Astrocyte (in vitro differentiated cells and primary cell): ENCODE measurements around the gene SPATA20. TPM values are rescaled to one million over a fixed set of nuclear protein-coding genes. Genes with fewer than 3 reads are reported as not detected.

Experiments
- DNase-seq: peaks from one replicate; pipeline ENCODE4 v3.0.0-alpha.2; 2010; ENCODE audit warnings: low read depth
- FAIRE-seq: peaks from 2 replicates; lab custom pipeline; 2011; peaks lifted over from hg19 to GRCh38; lab: Jason Lieb, UNC
- H2AFZ ChIP-seq: 2 replicates; pipeline ENCODE4 v1.6.0; 2012; ENCODE audit warnings: low read depth, low read length, inconsistent platforms
- H3K27ac ChIP-seq: 2 replicates; pipeline ENCODE4 v1.5.1; 2011; ENCODE audit warnings: low read depth, low read length, inconsistent platforms
- H3K27me3 ChIP-seq: 2 replicates; pipeline ENCODE4 v1.6.0; 2011; ENCODE audit warnings: low read length, inconsistent platforms; ENCODE audit not compliant: insufficient read depth
- H3K36me3 ChIP-seq: 2 replicates; pipeline ENCODE4 v1.5.1; 2011; ENCODE audit warnings: low read length, inconsistent platforms; ENCODE audit not compliant: insufficient read depth
- H3K4me1 ChIP-seq: 2 replicates; pipeline ENCODE4 v1.5.1; 2011; ENCODE audit warnings: low read length, inconsistent platforms; ENCODE audit not compliant: insufficient read depth
- H3K4me2 ChIP-seq: 2 replicates; pipeline ENCODE4 v1.6.0; 2012; ENCODE audit warnings: low read length, inconsistent platforms
- H3K4me3 ChIP-seq: 2 replicates; pipeline ENCODE4 v1.5.1; 2011; ENCODE audit warnings: low read depth, mild to moderate bottlenecking, low read length, inconsistent platforms; ENCODE audit not compliant: insufficient read depth
- H3K79me2 ChIP-seq: 2 replicates; pipeline ENCODE4 v1.6.0; 2012; ENCODE audit warnings: mild to moderate bottlenecking, low read length, inconsistent platforms; ENCODE audit not compliant: insufficient read depth
- H3K9ac ChIP-seq: 2 replicates; pipeline ENCODE4 v1.6.0; 2012; ENCODE audit warnings: mild to moderate bottlenecking, low read length, inconsistent platforms
- H3K9me3 ChIP-seq: 2 replicates; pipeline ENCODE4 v1.5.1; 2012; ENCODE audit warnings: low read depth, mild to moderate bottlenecking, low read length, inconsistent platforms; ENCODE audit not compliant: insufficient read depth
- H4K20me1 ChIP-seq: 2 replicates; pipeline ENCODE4 v1.6.0; 2012; ENCODE audit warnings: low read length, inconsistent platforms; ENCODE audit not compliant: insufficient read depth
- H3K27ac Mint-ChIP-seq: one replicate; pipeline ENCODE4 v1.8.0; 2021; ENCODE audit warnings: mild to moderate bottlenecking, mixed read lengths; ENCODE audit not compliant: unreplicated experiment
- H3K27me3 Mint-ChIP-seq: one replicate; pipeline ENCODE4 v1.8.0; 2021; ENCODE audit warnings: low read depth, mixed read lengths; ENCODE audit not compliant: unreplicated experiment
- H3K36me3 Mint-ChIP-seq: one replicate; pipeline ENCODE4 v1.8.0; 2021; ENCODE audit warnings: low read depth, mixed read lengths; ENCODE audit not compliant: unreplicated experiment
- H3K4me1 Mint-ChIP-seq: one replicate; pipeline ENCODE4 v1.8.0; 2021; ENCODE audit warnings: low read depth, mixed read lengths; ENCODE audit not compliant: unreplicated experiment
- H3K4me3 Mint-ChIP-seq: one replicate; pipeline ENCODE4 v1.8.0; 2021; ENCODE audit warnings: mild to moderate bottlenecking, moderate library complexity, mixed read lengths; ENCODE audit not compliant: unreplicated experiment
- H3K9me3 Mint-ChIP-seq: one replicate; pipeline ENCODE4 v1.8.0; 2021; ENCODE audit warnings: mild to moderate bottlenecking, mixed read lengths; ENCODE audit not compliant: unreplicated experiment
- CTCF ChIP-seq: IDR thresholded peaks from 2 replicates; pipeline ENCODE4 v1.5.1; 2011; ENCODE audit warnings: low read depth, mild to moderate bottlenecking, inconsistent platforms, low read length, moderate library complexity; ENCODE audit not compliant: insufficient read depth
- EZH2 ChIP-seq: IDR thresholded peaks from 2 replicates; pipeline ENCODE4 v1.6.1; 2012; ENCODE audit warnings: mild to moderate bottlenecking, low read length, inconsistent platforms; ENCODE audit not compliant: insufficient read depth
- total RNA-seq: library from RNA; stranded (reverse); gene quantifications from 2 replicates; pipeline ENCODE4 v1.2.1, GENCODE V29; 2021

SPATA20 gene
- total RNA-seq, 1 donor from 2014 or later: 32.0 TPM

- Histone ChIP-seq H3K4me2 (no peak overlapping the region), H3K4me3 (no peak overlapping the region), H3K9me3 (no peaks in the 10 kb centered on the region), H2AFZ (no peak overlapping the region), H3K79me2 (no peaks in the 10 kb centered on the region), H4K20me1 (no peaks in the 10 kb centered on the region), H3K9ac (no peak overlapping the region), H3K36me3 (no peaks in the 10 kb centered on the region), H3K27ac (no peak overlapping the region), H3K27me3 (peaks cover 21% of the 10 kb centered on the region), H3K4me1 (no peaks in the 10 kb centered on the region)
- DNase-seq (no peak), FAIRE-seq (no peak)
- Mint-ChIP-seq H3K9me3 (no peaks in the 10 kb centered on the region), H3K36me3 (peaks cover 5% of the 10 kb centered on the region), H3K27ac (no peak overlapping the region), H3K27me3 (peaks cover 64% of the 10 kb centered on the region), H3K4me3 (no peak overlapping the region), H3K4me1 (peaks cover 8% of the 10 kb centered on the region)
- TF ChIP-seq CTCF (no peak), EZH2 (no peak)
Measured at GRCh38 chr17:50570528-50570927, 23.6 kb downstream of the SPATA20 start.

GRCh38 chr17:50571681-50572080 is 24.7 kb downstream of the SPATA20 start:
- Histone ChIP-seq H3K4me3 (no peak overlapping the region), H3K79me2 (no peaks in the 10 kb centered on the region), H4K20me1 (no peaks in the 10 kb centered on the region), H3K27ac (no peak overlapping the region), H3K9ac (no peak overlapping the region), H3K36me3 (no peaks in the 10 kb centered on the region), H3K9me3 (no peaks in the 10 kb centered on the region), H3K27me3 (peaks cover 10% of the 10 kb centered on the region), H3K4me1 (no peaks in the 10 kb centered on the region), H2AFZ (no peak overlapping the region), H3K4me2 (no peak overlapping the region)
- Mint-ChIP-seq H3K4me1 (peaks cover 5% of the 10 kb centered on the region), H3K27ac (no peak overlapping the region), H3K9me3 (no peaks in the 10 kb centered on the region), H3K4me3 (no peak overlapping the region), H3K27me3 (peaks cover 60% of the 10 kb centered on the region), H3K36me3 (peaks cover 2% of the 10 kb centered on the region)
- no peak for TF ChIP-seq EZH2
- no peak for TF ChIP-seq CTCF
- FAIRE-seq (no peak), DNase-seq (no peak)

GRCh38 chr17:50572541-50572940 is 25.6 kb downstream of the SPATA20 start:
- no peak for TF ChIP-seq CTCF
- TF ChIP-seq EZH2: no peak
- H3K27ac ChIP-seq: no peak overlapping the region
- no peak overlapping the region for H3K9ac ChIP-seq
- Mint-ChIP-seq H3K27ac (no peak overlapping the region), H3K4me1 (peaks cover 3% of the 10 kb centered on the region), H3K27me3 (peaks cover 59% of the 10 kb centered on the region), H3K4me3 (no peak overlapping the region), H3K36me3 (peaks cover 2% of the 10 kb centered on the region), H3K9me3 (no peaks in the 10 kb centered on the region)
- H3K36me3 ChIP-seq: no peaks in the 10 kb centered on the region
- H3K4me2 ChIP-seq: no peak overlapping the region
- H3K9me3 ChIP-seq: no peaks in the 10 kb centered on the region
- FAIRE-seq: no peak
- no peak overlapping the region for H2AFZ ChIP-seq
- no peak for DNase-seq
- H3K4me3 ChIP-seq: no peak overlapping the region
- no peaks in the 10 kb centered on the region for H3K4me1 ChIP-seq
- H3K79me2 ChIP-seq: no peaks in the 10 kb centered on the region
- H4K20me1 ChIP-seq: no peaks in the 10 kb centered on the region
- peaks cover 8% of the 10 kb centered on the region for H3K27me3 ChIP-seq
